Caco-2 (cell line): Measurements from ENCODE around the gene CHI3L2. TPM values are rescaled to one million over a fixed set of nuclear protein-coding genes. Genes with fewer than 3 reads are reported as not detected.

ENCODE experiments used
- BruUV-seq: library from RNA; stranded (reverse); fragments of 400-500 nt; replicated peaks from 2 replicates; lab custom pipeline; 2021; lab: Mats Ljungman, UMichigan
- CTCF ChIA-PET: fragments of 300-600 bp; sonication (Branson Sonifier 250); formaldehyde crosslinking; loops from one replicate; lab custom pipeline; 2022; ENCODE audit warnings: antibody characterized with exemption; lab: Charles Lee
- POLR2A ChIA-PET: fragments of 300-600 bp; sonication (Branson Sonifier 250); formaldehyde crosslinking; loops from one replicate; lab custom pipeline; 2022; ENCODE audit warnings: antibody characterized with exemption; lab: Charles Lee
- DNase-seq, 2 experiments: peaks; one replicate each; pipeline versions ENCODE4 v3.0.0 to v3.0.0-alpha.2; 2020 to 2022
- H3K27me3 ChIP-seq: replicated peaks from 2 replicates; pipeline ENCODE4 v1.6.0; 2011; ENCODE audit warnings: low read length; ENCODE audit not compliant: control insufficient read depth, insufficient read depth
- H3K36me3 ChIP-seq: 2 replicates; pipeline ENCODE4 v1.5.1; 2011; ENCODE audit warnings: low read length; ENCODE audit not compliant: control insufficient read depth, insufficient read depth
- H3K4me1 ChIP-seq: fragments of 250-450 bp; sonication (Bioruptor Pico); 2 replicates; pipeline ENCODE4 v1.5.1; 2020; ENCODE audit warnings: mild to moderate bottlenecking
- H3K4me3 ChIP-seq: 2 replicates; pipeline ENCODE4 v1.5.1; 2011; ENCODE audit warnings: low read depth, mild to moderate bottlenecking, control low read depth, low read length
- H3K9me3 ChIP-seq: fragments of 250-450 bp; sonication (Bioruptor Pico); 2 replicates; pipeline ENCODE4 v1.5.1; 2020; ENCODE audit warnings: mild to moderate bottlenecking, moderate library complexity
- H3K27ac Mint-ChIP-seq: one replicate; pipeline ENCODE4 v1.8.0; 2022; ENCODE audit warnings: mixed read lengths; ENCODE audit not compliant: unreplicated experiment
- H3K27me3 Mint-ChIP-seq: one replicate; pipeline ENCODE4 v1.8.0; 2022; ENCODE audit warnings: mixed read lengths; ENCODE audit not compliant: insufficient read depth, unreplicated experiment
- H3K36me3 Mint-ChIP-seq: one replicate; pipeline ENCODE4 v1.8.0; 2022; ENCODE audit warnings: mild to moderate bottlenecking, mixed read lengths; ENCODE audit not compliant: insufficient read depth, unreplicated experiment
- H3K4me1 Mint-ChIP-seq: one replicate; pipeline ENCODE4 v1.8.0; 2022; ENCODE audit warnings: low read depth, mixed read lengths; ENCODE audit not compliant: unreplicated experiment
- H3K4me3 Mint-ChIP-seq: one replicate; pipeline ENCODE4 v1.8.0; 2022; ENCODE audit warnings: mild to moderate bottlenecking, moderate library complexity, mixed read lengths; ENCODE audit not compliant: unreplicated experiment
- H3K9me3 Mint-ChIP-seq: one replicate; pipeline ENCODE4 v1.8.0; 2022; ENCODE audit warnings: mixed read lengths; ENCODE audit not compliant: unreplicated experiment
- intact Hi-C: fragments of 100-400 bp; cut with micrococcal nuclease; formaldehyde crosslinking; loops from one replicate; pipeline ENCODE4 v1.10.0; 2022; ENCODE audit not compliant: unreplicated experiment
- total RNA-seq: library from RNA; stranded (reverse); gene quantifications from 2 replicates; pipeline ENCODE4 v1.2.3, GENCODE V29; 2022
- TF ChIP-seq, protein P1 (sequence below), 2 experiments: fragments of 200-600 bp in 1 of 2; IDR thresholded peaks; 1 replicate in 1 of 2; 2 replicates in 1 of 2; pipeline versions ENCODE4 v1.5.1 to v1.8.0; 2011 to 2022; ENCODE audit warnings: antibody characterized with exemption in 1 of 2, control low read depth in 1 of 2, inconsistent platforms in 1 of 2, low read depth in 1 of 2, low read length in 1 of 2, mild to moderate bottlenecking in 1 of 2, moderate library complexity in 1 of 2; ENCODE audit not compliant: insufficient read depth in 1 of 2, severe bottlenecking in 1 of 2, unreplicated experiment in 1 of 2

CHI3L2 gene
- total RNA-seq, 1 experiment from 2014 or later = not detected

DNA sequence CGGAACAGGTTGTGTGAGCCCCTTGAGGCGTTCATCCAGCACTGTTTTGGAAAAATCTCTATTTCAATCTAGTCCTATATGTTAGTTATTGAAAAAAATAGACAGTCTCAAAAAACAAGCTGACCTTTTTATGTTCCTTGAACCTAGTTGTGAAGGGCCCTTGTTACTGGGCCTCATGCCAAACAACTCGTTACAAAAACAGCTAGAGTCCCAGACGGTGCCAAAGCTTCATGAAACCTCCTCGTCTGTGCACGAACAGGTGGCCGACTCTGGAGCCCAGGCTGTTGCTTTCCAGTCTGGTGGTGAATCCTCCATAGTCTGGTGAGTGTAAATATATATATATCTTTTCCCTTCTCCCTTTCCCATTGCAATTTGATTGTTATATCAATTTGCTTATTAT is 63.1 kb downstream of the CHI3L2 start, which contains the start of gene CHIA:
Gene CHIA, plus strand, starts transcription at position 222 of the 400 bp plus-strand sequence. CDS start 19,617 bp downstream, outside the sequence.
- no peaks in the 10 kb centered on the region for H3K36me3 Mint-ChIP-seq
- DNase-seq = no peak
- TF ChIP-seq, protein P1, sequence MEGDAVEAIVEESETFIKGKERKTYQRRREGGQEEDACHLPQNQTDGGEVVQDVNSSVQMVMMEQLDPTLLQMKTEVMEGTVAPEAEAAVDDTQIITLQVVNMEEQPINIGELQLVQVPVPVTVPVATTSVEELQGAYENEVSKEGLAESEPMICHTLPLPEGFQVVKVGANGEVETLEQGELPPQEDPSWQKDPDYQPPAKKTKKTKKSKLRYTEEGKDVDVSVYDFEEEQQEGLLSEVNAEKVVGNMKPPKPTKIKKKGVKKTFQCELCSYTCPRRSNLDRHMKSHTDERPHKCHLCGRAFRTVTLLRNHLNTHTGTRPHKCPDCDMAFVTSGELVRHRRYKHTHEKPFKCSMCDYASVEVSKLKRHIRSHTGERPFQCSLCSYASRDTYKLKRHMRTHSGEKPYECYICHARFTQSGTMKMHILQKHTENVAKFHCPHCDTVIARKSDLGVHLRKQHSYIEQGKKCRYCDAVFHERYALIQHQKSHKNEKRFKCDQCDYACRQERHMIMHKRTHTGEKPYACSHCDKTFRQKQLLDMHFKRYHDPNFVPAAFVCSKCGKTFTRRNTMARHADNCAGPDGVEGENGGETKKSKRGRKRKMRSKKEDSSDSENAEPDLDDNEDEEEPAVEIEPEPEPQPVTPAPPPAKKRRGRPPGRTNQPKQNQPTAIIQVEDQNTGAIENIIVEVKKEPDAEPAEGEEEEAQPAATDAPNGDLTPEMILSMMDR (IDR thresholded peaks at IDR 0.05; ENCODE audit: insufficient read depth in 1 of 2, low read depth in 1 of 2, low read length in 1 of 2, severe bottlenecking in 1 of 2, unreplicated experiment in 1 of 2) = no peak
- H3K27me3 Mint-ChIP-seq = no peaks in the 10 kb centered on the region
- H3K4me1 Mint-ChIP-seq = no peaks in the 10 kb centered on the region
- BruUV-seq = no TSS peak
- H3K9me3 Mint-ChIP-seq = no peaks in the 10 kb centered on the region
- intact Hi-C loops = no loop called here
- Histone ChIP-seq H3K9me3 (no peaks in the 10 kb centered on the region), H3K4me1 (peaks cover 15% of the 10 kb centered on the region), H3K36me3 (no peaks in the 10 kb centered on the region), H3K4me3 (no peak within 1 kb of the TSS), H3K27me3 (no peaks in the 10 kb centered on the region)
- no peak within 1 kb of the TSS for H3K27ac Mint-ChIP-seq
- CTCF ChIA-PET = no interaction called here
- no peak within 1 kb of the TSS for H3K4me3 Mint-ChIP-seq
- POLR2A ChIA-PET = no interaction called here

Other genes starting within 250 kb of the CHI3L2 start
- gene DRAM2, start 87.6 kb upstream of the CHI3L2 start, total RNA-seq = 25.3 and 29.0 TPM in 2 replicates
- 17.3 and 19.1 TPM in 2 replicates for gene CEPT1, start 87.5 kb upstream of the CHI3L2 start, total RNA-seq
- gene DENND2D, start 27.1 kb upstream of the CHI3L2 start, total RNA-seq = 20.4 and 23.2 TPM in 2 replicates
- gene CHIA, start 63.1 kb downstream of the CHI3L2 start, total RNA-seq = not detected in 2 replicates
- gene OVGP1, start 200.0 kb downstream of the CHI3L2 start, total RNA-seq = 0.51 and 0.73 TPM in 2 replicates
- gene WDR77, start 221.5 kb downstream of the CHI3L2 start, total RNA-seq = 30.1 and 31.9 TPM in 2 replicates
- 194 and 219 TPM in 2 replicates for gene ATP5PB, start 221.8 kb downstream of the CHI3L2 start, total RNA-seq
- 0.63 and 0.66 TPM in 2 replicates for gene C1orf162, start 246.3 kb downstream of the CHI3L2 start, total RNA-seq